Stimulated activated CD8-positive, alpha-beta memory T cell treated with anti-CD3 and anti-CD28 coated beads, Interleukin-15, amount 100 ng/mL, for 48 hours (primary cell): ENCODE results near the gene LBX2.

Experiments used
- DNase-seq, 2 donors: peaks; one replicate each; pipeline ENCODE4 v3.0.0-alpha.2; 2020; ENCODE audit warnings: low read depth in 2 of 2

Gene LBX2

DNA sequence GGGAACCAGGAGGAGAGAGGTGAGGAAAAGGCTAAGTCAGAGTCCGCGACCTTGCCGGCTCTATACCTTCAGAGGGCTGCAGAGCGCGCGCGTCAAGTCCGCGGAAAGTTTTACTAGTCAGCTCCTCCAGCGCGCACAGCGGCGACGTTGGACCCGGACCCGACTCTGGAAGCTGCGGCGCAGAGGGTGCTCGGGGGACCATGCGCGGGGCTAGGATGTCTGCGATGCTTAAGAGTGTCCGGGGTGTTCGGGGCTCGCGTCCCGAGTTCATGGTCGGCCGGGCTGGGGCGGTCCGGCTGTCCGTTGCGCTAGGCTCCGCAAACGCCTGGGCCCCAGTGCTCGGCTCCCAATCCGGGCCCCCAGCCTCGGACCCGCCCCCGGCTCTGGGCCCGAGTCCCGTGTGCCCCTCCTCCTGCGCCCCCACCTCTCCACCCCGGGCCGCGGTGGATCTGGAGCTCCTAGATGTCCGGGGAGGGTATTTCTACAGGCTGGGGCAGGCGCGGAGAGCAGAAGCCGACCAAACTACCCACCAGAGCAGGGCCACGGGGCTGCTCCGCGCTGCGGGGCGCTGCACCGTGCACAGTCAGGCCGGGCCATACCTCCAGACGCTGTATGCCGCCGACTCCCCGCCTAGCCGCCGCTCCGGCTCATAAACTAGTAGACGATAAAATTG, at the start of gene LBX2:
Gene LBX2, minus strand, starts transcription at position 337 of the 673 bp plus-strand sequence. Its CDS starts 66 bp downstream, at position 271.
- DNase-seq = no peak

GRCh38 chr2:74548285-74548899, 49.0 kb upstream of the LBX2 start:
- no peak for DNase-seq

- DNase-seq = no peak
Measured at GRCh38 chr2:74546004-74546403, 46.6 kb upstream of the LBX2 start.

DNA sequence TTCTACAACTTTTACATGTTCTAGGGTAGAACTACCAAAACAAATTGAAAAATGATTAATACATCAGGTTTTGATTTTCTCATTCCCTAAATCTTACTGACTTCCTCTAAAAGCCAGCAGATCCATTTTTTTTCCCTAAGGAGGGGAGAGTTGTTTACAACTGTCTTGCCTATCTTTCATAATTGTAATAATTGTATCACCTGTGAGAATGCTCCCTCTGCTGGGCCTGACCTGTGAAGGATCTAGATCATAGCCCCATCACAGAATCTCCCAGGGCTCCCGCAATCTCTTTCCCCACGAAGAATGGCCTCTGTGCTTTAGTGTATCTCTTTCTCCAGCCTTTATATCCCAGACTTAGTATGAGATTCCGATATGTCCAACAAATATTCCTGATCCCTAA, 45.2 kb upstream of the LBX2 start:
- DNase-seq = no peak

DNA sequence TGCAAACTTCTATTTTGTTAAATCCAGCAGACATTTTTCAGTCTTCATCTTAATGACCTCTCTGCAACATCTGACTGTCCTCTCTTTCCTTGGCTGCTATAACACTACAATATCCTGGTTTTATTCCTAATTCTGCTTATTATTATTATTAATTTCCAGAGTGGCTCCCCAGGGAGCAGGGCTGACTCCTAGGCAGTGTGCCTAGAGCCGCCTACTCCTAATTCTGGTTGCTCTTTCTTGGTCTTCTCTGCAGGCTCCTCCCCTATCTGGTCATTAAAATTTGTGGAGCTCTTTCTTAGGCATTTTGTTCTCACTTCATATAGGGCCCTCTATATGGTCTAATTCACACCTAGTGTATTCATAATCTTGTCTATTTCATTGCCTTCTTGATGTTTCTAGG, 43.6 kb upstream of the LBX2 start:
- DNase-seq = no peak

DNA sequence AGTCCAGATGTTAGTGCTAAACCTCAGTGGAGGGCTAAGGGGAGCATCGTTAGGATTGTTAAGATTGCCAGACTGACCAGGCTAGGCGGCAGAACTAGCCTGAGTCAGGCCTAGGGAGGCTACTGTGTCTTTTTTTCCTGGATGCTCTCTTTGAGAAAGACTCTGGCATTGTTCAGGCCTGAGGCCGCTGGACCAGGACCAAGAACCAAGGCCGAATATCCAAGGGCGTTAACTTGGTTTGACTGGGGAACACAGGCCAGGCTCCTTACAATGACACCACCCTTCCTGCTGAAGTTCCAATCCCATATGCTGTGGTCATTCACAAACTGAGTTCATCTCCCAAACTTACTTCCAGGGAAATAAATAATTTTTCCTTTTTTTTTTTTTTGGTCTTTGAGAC, 40.9 kb upstream of the LBX2 start:
- no peak for DNase-seq

- no peak for DNase-seq
Measured at GRCh38 chr2:74538881-74539339, 39.5 kb upstream of the LBX2 start.

- no peak for DNase-seq
Measured at GRCh38 chr2:74537140-74537539, 37.7 kb upstream of the LBX2 start.

- no peak for DNase-seq
Measured at GRCh38 chr2:74536166-74536950, 37.0 kb upstream of the LBX2 start.

- DNase-seq = no peak
Measured at GRCh38 chr2:74535440-74535965, 36.1 kb upstream of the LBX2 start.

DNA sequence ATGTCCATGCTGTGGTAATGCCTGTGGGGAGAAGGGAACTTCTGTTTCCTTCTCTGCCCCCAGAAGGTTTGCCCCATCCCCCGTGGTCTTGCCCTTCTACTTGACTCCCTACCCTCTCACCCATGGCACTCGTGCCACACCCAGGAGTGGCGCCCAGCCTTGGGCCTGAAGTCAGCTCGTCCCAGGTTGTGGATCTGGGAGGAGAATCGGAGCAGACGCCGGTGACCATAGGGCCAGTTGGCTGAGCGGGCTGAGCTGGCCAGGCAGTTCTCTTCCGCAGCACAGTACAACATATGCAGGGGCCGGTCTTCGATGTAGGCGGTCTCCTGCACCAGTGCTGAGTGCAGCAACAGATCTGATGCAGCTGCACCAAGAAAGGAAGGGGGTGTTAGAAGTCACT, 35.0 kb upstream of the LBX2 start:
- DNase-seq = no peak

GRCh38 chr2:74533464-74533863, 34.1 kb upstream of the LBX2 start:
- no peak for DNase-seq

DNA sequence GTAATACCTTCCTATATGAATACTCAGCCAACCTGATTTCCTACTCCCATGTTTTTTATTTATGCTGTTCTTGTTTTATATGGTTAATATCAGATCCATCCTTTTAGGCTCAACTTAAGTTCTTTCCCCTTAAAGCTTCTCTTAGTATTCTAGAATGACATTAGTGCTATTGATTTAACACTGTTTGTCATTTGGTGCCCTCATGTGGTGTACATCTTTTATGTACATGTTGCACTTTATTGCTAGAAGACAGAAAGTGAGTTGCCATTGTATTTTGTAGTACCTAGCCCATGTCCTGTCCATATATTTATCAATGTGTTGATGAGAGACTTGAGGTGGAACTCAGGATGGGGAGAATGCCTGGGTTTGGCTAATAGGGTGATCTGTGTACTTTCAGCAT, 32.8 kb upstream of the LBX2 start:
- no peak for DNase-seq

DNA sequence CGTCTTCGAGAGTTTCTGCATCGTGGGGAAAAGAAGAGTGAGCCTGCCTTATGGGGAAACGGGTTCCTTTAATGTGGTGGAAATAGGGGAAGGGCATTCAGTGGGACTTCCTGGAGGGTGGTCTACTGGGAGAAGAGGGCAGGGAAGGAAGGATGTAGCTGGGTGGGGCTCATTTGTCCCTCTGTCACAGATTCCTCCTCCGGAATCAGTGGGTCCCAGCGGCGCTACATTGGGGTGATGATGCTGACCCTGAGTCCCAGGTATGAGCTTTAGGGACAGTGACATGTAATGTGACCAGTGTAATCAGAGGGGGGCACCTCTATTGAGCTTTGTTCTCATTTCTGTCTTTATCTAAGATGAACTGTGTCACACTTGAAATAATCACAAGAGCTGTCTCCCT, 32.3 kb upstream of the LBX2 start:
- DNase-seq = no peak

- no peak for DNase-seq
Measured at GRCh38 chr2:74530239-74531187, 31.1 kb upstream of the LBX2 start.

GRCh38 chr2:74529357-74530238, 30.2 kb upstream of the LBX2 start, which contains the start of the genes AUP1 and HTRA2:
TSS of gene AUP1 (minus strand) at chr2:74529706. CDS start at chr2:74529629, 77 bp downstream.
TSS of gene HTRA2 (plus strand) at chr2:74529933. CDS start at chr2:74530007, 74 bp downstream.
- peak; percentile 95 to 96 for DNase-seq

DNA sequence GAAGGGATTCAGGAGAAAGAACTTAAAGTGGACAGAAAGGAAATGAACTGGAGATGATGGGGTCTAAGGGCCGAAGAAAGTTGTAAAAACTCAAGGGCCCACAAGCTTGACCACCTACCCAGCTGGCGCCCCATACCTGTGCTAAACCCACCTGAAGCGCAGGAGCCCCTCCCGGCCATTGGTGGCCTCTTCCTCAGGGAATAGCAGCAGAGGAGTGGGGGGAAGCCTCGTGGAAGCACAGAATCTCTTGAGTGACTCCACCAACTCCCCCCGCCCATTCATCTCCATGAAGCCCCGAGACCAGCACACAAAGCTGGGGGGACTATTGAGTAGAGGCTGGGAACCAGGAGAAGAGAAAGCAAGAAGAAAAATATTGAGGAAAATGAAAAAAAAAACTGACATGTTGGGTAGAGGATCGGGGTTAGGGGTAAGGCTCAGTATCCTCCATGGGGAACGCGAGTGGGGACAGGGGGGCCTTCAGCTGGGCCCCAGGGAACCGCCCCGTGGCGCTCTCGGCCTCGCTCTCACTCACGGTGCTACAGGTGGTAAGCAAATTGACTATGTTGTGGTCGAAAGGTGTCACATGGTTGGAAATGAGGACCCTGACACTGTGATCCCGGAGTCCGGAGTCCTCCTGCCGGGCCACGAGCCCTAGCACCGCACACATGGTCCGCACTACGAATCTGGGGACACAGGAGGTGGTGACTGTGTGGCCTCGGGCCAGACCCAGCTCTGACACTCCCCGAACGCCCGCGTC, 29.4 kb upstream of the LBX2 start:
- no peak for DNase-seq

DNA sequence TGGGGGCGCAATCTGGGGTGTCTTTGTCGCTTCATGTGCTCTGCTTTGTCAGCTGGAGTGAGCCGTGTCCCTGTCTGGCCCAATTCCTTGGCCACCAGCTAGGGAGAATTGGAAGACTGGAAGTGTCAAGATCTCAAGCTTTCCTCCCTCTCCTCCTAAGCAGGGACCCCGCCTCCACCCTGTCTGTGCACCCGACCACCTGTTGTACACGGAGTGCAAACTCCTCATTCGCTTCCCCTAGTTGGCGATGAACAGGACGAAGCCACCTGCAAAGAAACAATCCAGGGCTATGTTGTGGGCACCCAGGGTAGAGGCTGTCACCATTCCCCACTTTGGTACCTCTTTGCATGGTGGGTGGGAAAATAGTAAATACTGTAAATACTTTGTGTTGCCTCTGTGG, 28.3 kb upstream of the LBX2 start:
- DNase-seq = no peak

- DNase-seq = no peak
Measured at GRCh38 chr2:74526649-74527230, 27.3 kb upstream of the LBX2 start.
